Measurements from ENCODE around the gene SCARB1. TPM values are rescaled to one million over a fixed set of nuclear protein-coding genes. Genes with fewer than 3 reads are reported as not detected.
A peak's percentile ranks its signal among the peaks of the same experiment; 100 is the strongest.

Gene SCARB1
- total and polyA plus RNA-seq, 9 of the 15 experiments (the other 6 are each of a cell fraction or from before 2014, with no cell fraction given), result 0.56 to 157 (median 52.8) TPM

GRCh38 chr12:124904306-124905098 is 40.8 kb upstream of the SCARB1 start (continued):
- no peak for TF ChIP-seq CHD4 (IDR thresholded peaks at IDR 0.05; ENCODE audit: insufficient read depth, insufficient replicate concordance, low read depth, low read length, poor library complexity, severe bottlenecking)
- TF ChIP-seq SREBF1 (IDR thresholded peaks at IDR 0.05; ENCODE audit: borderline replicate concordance, low read depth, low read length), result no peak
- TF ChIP-seq, protein P1, sequence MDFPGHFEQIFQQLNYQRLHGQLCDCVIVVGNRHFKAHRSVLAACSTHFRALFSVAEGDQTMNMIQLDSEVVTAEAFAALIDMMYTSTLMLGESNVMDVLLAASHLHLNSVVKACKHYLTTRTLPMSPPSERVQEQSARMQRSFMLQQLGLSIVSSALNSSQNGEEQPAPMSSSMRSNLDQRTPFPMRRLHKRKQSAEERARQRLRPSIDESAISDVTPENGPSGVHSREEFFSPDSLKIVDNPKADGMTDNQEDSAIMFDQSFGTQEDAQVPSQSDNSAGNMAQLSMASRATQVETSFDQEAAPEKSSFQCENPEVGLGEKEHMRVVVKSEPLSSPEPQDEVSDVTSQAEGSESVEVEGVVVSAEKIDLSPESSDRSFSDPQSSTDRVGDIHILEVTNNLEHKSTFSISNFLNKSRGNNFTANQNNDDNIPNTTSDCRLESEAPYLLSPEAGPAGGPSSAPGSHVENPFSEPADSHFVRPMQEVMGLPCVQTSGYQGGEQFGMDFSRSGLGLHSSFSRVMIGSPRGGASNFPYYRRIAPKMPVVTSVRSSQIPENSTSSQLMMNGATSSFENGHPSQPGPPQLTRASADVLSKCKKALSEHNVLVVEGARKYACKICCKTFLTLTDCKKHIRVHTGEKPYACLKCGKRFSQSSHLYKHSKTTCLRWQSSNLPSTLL (IDR thresholded peaks at IDR 0.05), result no peak
- TF ChIP-seq HCFC1 (IDR thresholded peaks at IDR 0.05; ENCODE audit: low read depth, low read length), result no peak
- TF ChIP-seq, protein P2, sequence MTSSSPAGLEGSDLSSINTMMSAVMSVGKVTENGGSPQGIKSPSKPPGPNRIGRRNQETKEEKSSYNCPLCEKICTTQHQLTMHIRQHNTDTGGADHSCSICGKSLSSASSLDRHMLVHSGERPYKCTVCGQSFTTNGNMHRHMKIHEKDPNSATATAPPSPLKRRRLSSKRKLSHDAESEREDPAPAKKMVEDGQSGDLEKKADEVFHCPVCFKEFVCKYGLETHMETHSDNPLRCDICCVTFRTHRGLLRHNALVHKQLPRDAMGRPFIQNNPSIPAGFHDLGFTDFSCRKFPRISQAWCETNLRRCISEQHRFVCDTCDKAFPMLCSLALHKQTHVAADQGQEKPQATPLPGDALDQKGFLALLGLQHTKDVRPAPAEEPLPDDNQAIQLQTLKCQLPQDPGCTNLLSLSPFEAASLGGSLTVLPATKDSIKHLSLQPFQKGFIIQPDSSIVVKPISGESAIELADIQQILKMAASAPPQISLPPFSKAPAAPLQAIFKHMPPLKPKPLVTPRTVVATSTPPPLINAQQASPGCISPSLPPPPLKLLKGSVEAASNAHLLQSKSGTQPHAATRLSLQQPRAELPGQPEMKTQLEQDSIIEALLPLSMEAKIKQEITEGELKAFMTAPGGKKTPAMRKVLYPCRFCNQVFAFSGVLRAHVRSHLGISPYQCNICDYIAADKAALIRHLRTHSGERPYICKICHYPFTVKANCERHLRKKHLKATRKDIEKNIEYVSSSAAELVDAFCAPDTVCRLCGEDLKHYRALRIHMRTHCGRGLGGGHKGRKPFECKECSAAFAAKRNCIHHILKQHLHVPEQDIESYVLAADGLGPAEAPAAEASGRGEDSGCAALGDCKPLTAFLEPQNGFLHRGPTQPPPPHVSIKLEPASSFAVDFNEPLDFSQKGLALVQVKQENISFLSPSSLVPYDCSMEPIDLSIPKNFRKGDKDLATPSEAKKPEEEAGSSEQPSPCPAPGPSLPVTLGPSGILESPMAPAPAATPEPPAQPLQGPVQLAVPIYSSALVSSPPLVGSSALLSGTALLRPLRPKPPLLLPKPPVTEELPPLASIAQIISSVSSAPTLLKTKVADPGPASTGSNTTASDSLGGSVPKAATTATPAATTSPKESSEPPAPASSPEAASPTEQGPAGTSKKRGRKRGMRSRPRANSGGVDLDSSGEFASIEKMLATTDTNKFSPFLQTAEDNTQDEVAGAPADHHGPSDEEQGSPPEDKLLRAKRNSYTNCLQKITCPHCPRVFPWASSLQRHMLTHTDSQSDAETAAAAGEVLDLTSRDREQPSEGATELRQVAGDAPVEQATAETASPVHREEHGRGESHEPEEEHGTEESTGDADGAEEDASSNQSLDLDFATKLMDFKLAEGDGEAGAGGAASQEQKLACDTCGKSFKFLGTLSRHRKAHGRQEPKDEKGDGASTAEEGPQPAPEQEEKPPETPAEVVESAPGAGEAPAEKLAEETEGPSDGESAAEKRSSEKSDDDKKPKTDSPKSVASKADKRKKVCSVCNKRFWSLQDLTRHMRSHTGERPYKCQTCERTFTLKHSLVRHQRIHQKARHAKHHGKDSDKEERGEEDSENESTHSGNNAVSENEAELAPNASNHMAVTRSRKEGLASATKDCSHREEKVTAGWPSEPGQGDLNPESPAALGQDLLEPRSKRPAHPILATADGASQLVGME (CRISPR knock-in tag; IDR thresholded peaks at IDR 0.05), result no peak
- TF ChIP-seq ZNF316 (IDR thresholded peaks at IDR 0.05), result peak; percentile 87
- no peak for TF ChIP-seq ZNF253 (CRISPR knock-in tag; conservative IDR thresholded peaks at IDR 0.05)
- TF ChIP-seq RAD51 (IDR thresholded peaks at IDR 0.05; ENCODE audit: borderline replicate concordance, low read depth), result peak; percentile 70; the same call in 1 of the 2 replicates
- TF ChIP-seq CBX3 (IDR thresholded peaks at IDR 0.05; ENCODE audit: borderline replicate concordance in 1 of 2, low read length in 2 of 2), result peak in 1 of 2 experiments; percentile 96; a peak in 2 of 3 replicates
- peak; percentile 91 for TF ChIP-seq RNF2 (IDR thresholded peaks at IDR 0.05)
- TF ChIP-seq, protein P3, sequence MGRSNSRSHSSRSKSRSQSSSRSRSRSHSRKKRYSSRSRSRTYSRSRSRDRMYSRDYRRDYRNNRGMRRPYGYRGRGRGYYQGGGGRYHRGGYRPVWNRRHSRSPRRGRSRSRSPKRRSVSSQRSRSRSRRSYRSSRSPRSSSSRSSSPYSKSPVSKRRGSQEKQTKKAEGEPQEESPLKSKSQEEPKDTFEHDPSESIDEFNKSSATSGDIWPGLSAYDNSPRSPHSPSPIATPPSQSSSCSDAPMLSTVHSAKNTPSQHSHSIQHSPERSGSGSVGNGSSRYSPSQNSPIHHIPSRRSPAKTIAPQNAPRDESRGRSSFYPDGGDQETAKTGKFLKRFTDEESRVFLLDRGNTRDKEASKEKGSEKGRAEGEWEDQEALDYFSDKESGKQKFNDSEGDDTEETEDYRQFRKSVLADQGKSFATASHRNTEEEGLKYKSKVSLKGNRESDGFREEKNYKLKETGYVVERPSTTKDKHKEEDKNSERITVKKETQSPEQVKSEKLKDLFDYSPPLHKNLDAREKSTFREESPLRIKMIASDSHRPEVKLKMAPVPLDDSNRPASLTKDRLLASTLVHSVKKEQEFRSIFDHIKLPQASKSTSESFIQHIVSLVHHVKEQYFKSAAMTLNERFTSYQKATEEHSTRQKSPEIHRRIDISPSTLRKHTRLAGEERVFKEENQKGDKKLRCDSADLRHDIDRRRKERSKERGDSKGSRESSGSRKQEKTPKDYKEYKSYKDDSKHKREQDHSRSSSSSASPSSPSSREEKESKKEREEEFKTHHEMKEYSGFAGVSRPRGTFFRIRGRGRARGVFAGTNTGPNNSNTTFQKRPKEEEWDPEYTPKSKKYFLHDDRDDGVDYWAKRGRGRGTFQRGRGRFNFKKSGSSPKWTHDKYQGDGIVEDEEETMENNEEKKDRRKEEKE (IDR thresholded peaks at IDR 0.05; ENCODE audit: borderline replicate concordance in 1 of 2, control insufficient read depth in 1 of 2, low read depth in 2 of 2, low read length in 1 of 2), result peak in 1 of 2 experiments; percentile 30; a peak in 1 of 4 replicates
- no peak for TF ChIP-seq HNRNPUL1 (IDR thresholded peaks at IDR 0.05; ENCODE audit: low read length)
- TF ChIP-seq BRCA1 (IDR thresholded peaks at IDR 0.05), result no peak
- TF ChIP-seq BRCA1 (CRISPR knock-in tag; IDR thresholded peaks at IDR 0.05), result no peak
- no peak for TF ChIP-seq ZBTB1 (CRISPR knock-in tag; IDR thresholded peaks at IDR 0.05; ENCODE audit: borderline replicate concordance, low read depth)
